ENCODE data around the gene ETV6.
"Not testable (repeated sequence)": the region's sequence is repeated elsewhere in the genome, so short reads cannot be mapped to it uniquely, and the experiment has no call there.

ETV6 gene

GRCh38 chr12:11621797-11622423, 27.6 kb upstream of the ETV6 start:
- H3K27ac ChIP-seq, result no peak overlapping the region
- no peak for TF ChIP-seq ZFX (IDR thresholded peaks at IDR 0.05; ENCODE audit: borderline replicate concordance)
- no peak; the same call in 1 of the 2 replicates for TF ChIP-seq CTCF (IDR thresholded peaks at IDR 0.05)

- TF ChIP-seq CTCF (IDR thresholded peaks at IDR 0.05) (no peak; the same call in 1 of the 2 replicates), ZFX (IDR thresholded peaks at IDR 0.05; ENCODE audit: borderline replicate concordance) (no peak)
- H3K27ac ChIP-seq, result no peak overlapping the region
Measured at GRCh38 chr12:11622876-11623281, 26.6 kb upstream of the ETV6 start.

- no peak overlapping the region for H3K27ac ChIP-seq
- TF ChIP-seq ZFX (IDR thresholded peaks at IDR 0.05; ENCODE audit: borderline replicate concordance), result no peak
- no peak for TF ChIP-seq CTCF (IDR thresholded peaks at IDR 0.05)
Measured at GRCh38 chr12:11623382-11623781, 26.1 kb upstream of the ETV6 start.

- H3K27ac ChIP-seq, result no peak overlapping the region
Measured at GRCh38 chr12:11624116-11624515, 25.4 kb upstream of the ETV6 start.

GRCh38 chr12:11627709-11628108, 21.8 kb upstream of the ETV6 start:
- not testable (repeated sequence) for H3K27ac ChIP-seq

More at GRCh38 chr12:11624116-11624515, 25.4 kb upstream of the ETV6 start:
- no peak for TF ChIP-seq ZFX (IDR thresholded peaks at IDR 0.05; ENCODE audit: borderline replicate concordance)
- no peak for TF ChIP-seq CTCF (IDR thresholded peaks at IDR 0.05)

- TF ChIP-seq CTCF (IDR thresholded peaks at IDR 0.05) (no peak), ZFX (IDR thresholded peaks at IDR 0.05; ENCODE audit: borderline replicate concordance) (no peak)
- H3K27ac ChIP-seq, result no peak overlapping the region
Measured at GRCh38 chr12:11628353-11628752, 21.1 kb upstream of the ETV6 start.

GRCh38 chr12:11630046-11630706, 19.3 kb upstream of the ETV6 start:
- no peak for TF ChIP-seq CTCF (IDR thresholded peaks at IDR 0.05)
- TF ChIP-seq ZFX (IDR thresholded peaks at IDR 0.05; ENCODE audit: borderline replicate concordance), result no peak
- H3K27ac ChIP-seq, result no peak overlapping the region
